Cardiac fibroblast (primary cell): ENCODE data around the gene ZBTB43.
A peak's percentile ranks its signal among the peaks of the same experiment; 100 is the strongest.

ENCODE experiments used
- DNase-seq, 2 donors: peaks; one replicate each; pipeline versions ENCODE4 v3.0.0 to v3.0.0-alpha.2; 2010; ENCODE audit warnings: low read depth in 2 of 2
- H3K4me3 ChIP-seq, 2 donors: replicated peaks in 1 of 2; 1 replicate in 1 of 2; 2 replicates in 1 of 2; pipeline ENCODE4 v1.5.1; 2011; ENCODE audit warnings: low read depth in 2 of 2, low read length in 2 of 2, mild to moderate bottlenecking in 2 of 2, moderate library complexity in 1 of 2
- CTCF ChIP-seq: IDR thresholded peaks from one replicate; pipeline ENCODE4 v1.5.1; 2011; ENCODE audit warnings: low read depth, mild to moderate bottlenecking, low read length, inconsistent platforms

The ZBTB43 gene

GRCh38 chr9:126829035-126829434 is 24.2 kb downstream of the ZBTB43 start:
- H3K4me3 ChIP-seq: no peak overlapping the region
- no peak for TF ChIP-seq CTCF
- no peak for DNase-seq

- no peak overlapping the region for H3K4me3 ChIP-seq
- TF ChIP-seq CTCF: no peak
- no peak for DNase-seq
Observed at GRCh38 chr9:126830827-126831226, 26.0 kb downstream of the ZBTB43 start.

GRCh38 chr9:126832440-126832839 is 27.6 kb downstream of the ZBTB43 start:
- no peak for TF ChIP-seq CTCF
- no peak overlapping the region for H3K4me3 ChIP-seq
- DNase-seq: no peak

- DNase-seq: no peak
- no peak for TF ChIP-seq CTCF
- no peak overlapping the region for H3K4me3 ChIP-seq
Observed at GRCh38 chr9:126833020-126833419, 28.2 kb downstream of the ZBTB43 start.

GRCh38 chr9:126833710-126834345 is 29.0 kb downstream of the ZBTB43 start:
- no peak for TF ChIP-seq CTCF
- no peak for DNase-seq
- H3K4me3 ChIP-seq: no peak overlapping the region

- no peak overlapping the region for H3K4me3 ChIP-seq
- no peak for DNase-seq
- TF ChIP-seq CTCF: no peak
Observed at GRCh38 chr9:126834672-126835071, 29.8 kb downstream of the ZBTB43 start.

GRCh38 chr9:126836216-126836615 is 31.4 kb downstream of the ZBTB43 start:
- TF ChIP-seq CTCF: no peak
- no peak overlapping the region for H3K4me3 ChIP-seq
- peak in 1 of 2 donors; percentile 15 for DNase-seq
